ENCODE data around the gene NCOA3.
A peak's percentile ranks its signal among the peaks of the same experiment; 100 is the strongest.

NCOA3 gene

DNA sequence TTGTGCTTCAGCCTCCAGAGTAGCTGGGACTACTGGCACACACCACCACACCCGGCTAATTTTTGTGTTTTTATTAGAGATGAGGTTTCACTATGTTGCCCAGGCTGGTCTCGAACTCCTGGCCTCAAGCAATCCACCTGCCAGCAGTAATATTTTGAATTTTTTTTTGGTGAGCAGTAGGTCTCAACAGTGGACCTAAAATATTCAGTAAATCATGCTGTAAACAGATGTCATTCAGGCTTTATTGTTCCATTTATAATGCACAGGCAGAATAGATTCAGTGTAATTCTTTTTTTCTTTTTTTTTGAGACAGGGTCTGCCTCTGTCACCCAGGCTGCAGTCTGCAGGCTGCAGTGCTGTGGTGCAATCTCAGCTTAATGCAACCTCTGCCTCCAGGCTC lies 69.7 kb downstream of the NCOA3 start:
- Histone ChIP-seq H3K79me2 (ENCODE audit: insufficient read depth, low read length) (peaks cover 99% of the 10 kb centered on the region), H3F3A (ENCODE audit: insufficient read depth, low read length) (no peaks in the 10 kb centered on the region; the same call in 1 of the 2 replicates), H3K27ac (ENCODE audit: low read depth, low read length, poor library complexity, severe bottlenecking) (peak overlapping the region; percentile 80), H3K9me2 (ENCODE audit: low read depth, low read length) (no peaks in the 10 kb centered on the region), H3K9me3 (ENCODE audit: low read length) (no peaks in the 10 kb centered on the region), H2AFZ (ENCODE audit: low read length) (no peak overlapping the region), H4K20me1 (ENCODE audit: insufficient read depth, low read length) (no peaks in the 10 kb centered on the region), H3K9ac (ENCODE audit: low read length) (no peak overlapping the region), H3K36me3 (ENCODE audit: insufficient read depth, low read length) (peaks cover 68% of the 10 kb centered on the region), H3K27me3 (ENCODE audit: insufficient read depth, low read length) (no peaks in the 10 kb centered on the region), H3K4me3 (ENCODE audit: low read depth, low read length, poor library complexity, severe bottlenecking) (no peak overlapping the region), H3K4me1 (ENCODE audit: insufficient read depth, low read length, severe bottlenecking) (peaks cover 76% of the 10 kb centered on the region), H3K4me2 (ENCODE audit: low read length) (peak overlapping the region; percentile 49; the same call in 1 of the 2 replicates)
- TF ChIP-seq, protein P1, sequence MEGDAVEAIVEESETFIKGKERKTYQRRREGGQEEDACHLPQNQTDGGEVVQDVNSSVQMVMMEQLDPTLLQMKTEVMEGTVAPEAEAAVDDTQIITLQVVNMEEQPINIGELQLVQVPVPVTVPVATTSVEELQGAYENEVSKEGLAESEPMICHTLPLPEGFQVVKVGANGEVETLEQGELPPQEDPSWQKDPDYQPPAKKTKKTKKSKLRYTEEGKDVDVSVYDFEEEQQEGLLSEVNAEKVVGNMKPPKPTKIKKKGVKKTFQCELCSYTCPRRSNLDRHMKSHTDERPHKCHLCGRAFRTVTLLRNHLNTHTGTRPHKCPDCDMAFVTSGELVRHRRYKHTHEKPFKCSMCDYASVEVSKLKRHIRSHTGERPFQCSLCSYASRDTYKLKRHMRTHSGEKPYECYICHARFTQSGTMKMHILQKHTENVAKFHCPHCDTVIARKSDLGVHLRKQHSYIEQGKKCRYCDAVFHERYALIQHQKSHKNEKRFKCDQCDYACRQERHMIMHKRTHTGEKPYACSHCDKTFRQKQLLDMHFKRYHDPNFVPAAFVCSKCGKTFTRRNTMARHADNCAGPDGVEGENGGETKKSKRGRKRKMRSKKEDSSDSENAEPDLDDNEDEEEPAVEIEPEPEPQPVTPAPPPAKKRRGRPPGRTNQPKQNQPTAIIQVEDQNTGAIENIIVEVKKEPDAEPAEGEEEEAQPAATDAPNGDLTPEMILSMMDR (IDR thresholded peaks at IDR 0.05; ENCODE audit: low read length): no peak
- no peak for TF ChIP-seq EZH2 (IDR thresholded peaks at IDR 0.05; ENCODE audit: borderline replicate concordance, low read length)

DNA sequence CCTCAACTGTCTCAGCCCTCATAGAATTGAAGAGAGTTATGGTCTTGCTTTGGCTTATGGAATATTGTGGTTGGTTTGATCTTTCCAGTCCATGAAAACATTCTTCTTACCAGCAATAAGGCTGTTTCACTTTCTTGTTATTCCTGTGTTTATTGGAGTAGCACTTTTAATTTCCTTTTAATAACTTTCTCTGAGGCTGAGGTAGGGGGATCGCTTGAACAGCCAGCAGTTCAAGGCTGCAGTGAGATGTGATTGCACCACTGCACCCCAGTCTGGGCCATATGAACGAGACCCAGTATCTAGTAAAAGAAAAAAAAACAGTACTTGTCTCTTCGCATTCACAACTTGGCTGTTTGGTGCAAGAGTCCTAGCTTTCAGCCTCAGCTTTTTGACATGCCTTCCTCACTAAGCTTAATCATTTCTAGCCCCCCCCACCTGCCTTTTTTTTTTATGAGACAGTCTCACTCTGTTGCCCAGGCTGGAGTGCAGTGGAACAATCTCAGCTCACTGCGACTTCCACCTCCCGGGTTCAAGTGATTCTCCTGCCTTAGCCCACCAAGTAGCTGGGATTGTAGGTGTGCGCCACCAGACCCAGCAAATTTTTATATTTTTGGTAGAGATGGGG lies 70.5 kb downstream of the NCOA3 start:
- H3K9me2 ChIP-seq (ENCODE audit: low read depth, low read length): no peaks in the 10 kb centered on the region

DNA sequence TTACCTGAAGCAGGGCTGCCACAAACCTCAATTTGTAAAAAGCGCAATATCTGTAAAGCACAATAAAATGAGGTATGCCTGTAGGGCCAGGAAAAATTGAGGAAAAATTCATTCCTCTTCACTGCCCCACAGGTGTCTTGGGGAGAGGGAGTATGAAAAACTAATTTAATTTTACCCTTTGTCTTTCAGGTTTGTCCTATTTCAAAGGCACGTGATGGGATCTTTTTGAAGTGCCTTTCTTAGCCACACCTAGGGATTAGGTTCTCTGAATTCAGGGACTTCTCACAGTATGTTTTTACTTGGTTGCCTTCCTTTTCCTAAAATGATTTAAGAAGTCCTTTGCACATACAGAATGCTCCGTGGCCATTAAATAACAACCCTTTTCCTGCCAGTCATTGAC lies 71.9 kb downstream of the NCOA3 start:
- Histone ChIP-seq H3K4me3 (ENCODE audit: low read depth, low read length, poor library complexity, severe bottlenecking) (peak overlapping the region; percentile 1), H2AFZ (ENCODE audit: low read length) (no peak overlapping the region), H3K27ac (ENCODE audit: low read depth, low read length, poor library complexity, severe bottlenecking) (peak overlapping the region; percentile 80), H3F3A (ENCODE audit: insufficient read depth, low read length) (no peaks in the 10 kb centered on the region; the same call in 1 of the 2 replicates), H3K4me2 (ENCODE audit: low read length) (peak overlapping the region; percentile 49), H3K4me1 (ENCODE audit: insufficient read depth, low read length, severe bottlenecking) (peaks cover 83% of the 10 kb centered on the region), H3K9ac (ENCODE audit: low read length) (peak overlapping the region; percentile 14; the same call in 1 of the 2 replicates), H3K9me2 (ENCODE audit: low read depth, low read length) (no peaks in the 10 kb centered on the region), H3K9me3 (ENCODE audit: low read length) (no peaks in the 10 kb centered on the region), H3K27me3 (ENCODE audit: insufficient read depth, low read length) (no peaks in the 10 kb centered on the region), H4K20me1 (ENCODE audit: insufficient read depth, low read length) (no peaks in the 10 kb centered on the region), H3K79me2 (ENCODE audit: insufficient read depth, low read length) (peaks cover 97% of the 10 kb centered on the region), H3K36me3 (ENCODE audit: insufficient read depth, low read length) (peaks cover 60% of the 10 kb centered on the region)
- TF ChIP-seq, protein P1 (IDR thresholded peaks at IDR 0.05; ENCODE audit: low read length): no peak
- no peak for TF ChIP-seq EZH2 (IDR thresholded peaks at IDR 0.05; ENCODE audit: borderline replicate concordance, low read length)

More for the DNA sequence above, 70.5 kb downstream of the NCOA3 start:
- no peaks in the 10 kb centered on the region for H3K9me3 ChIP-seq (ENCODE audit: low read length)
- no peaks in the 10 kb centered on the region for H4K20me1 ChIP-seq (ENCODE audit: insufficient read depth, low read length)
- H3K9ac ChIP-seq (ENCODE audit: low read length): no peak overlapping the region; the same call in 1 of the 2 replicates
- peaks cover 80% of the 10 kb centered on the region for H3K4me1 ChIP-seq (ENCODE audit: insufficient read depth, low read length, severe bottlenecking)
- peaks cover 99% of the 10 kb centered on the region for H3K79me2 ChIP-seq (ENCODE audit: insufficient read depth, low read length)
- no peak overlapping the region for H3K4me3 ChIP-seq (ENCODE audit: low read depth, low read length, poor library complexity, severe bottlenecking)
- H3K27me3 ChIP-seq (ENCODE audit: insufficient read depth, low read length): no peaks in the 10 kb centered on the region
- peaks cover 66% of the 10 kb centered on the region for H3K36me3 ChIP-seq (ENCODE audit: insufficient read depth, low read length)
- TF ChIP-seq EZH2 (IDR thresholded peaks at IDR 0.05; ENCODE audit: borderline replicate concordance, low read length): no peak
- TF ChIP-seq, protein P1 (IDR thresholded peaks at IDR 0.05; ENCODE audit: low read length): no peak
- peak overlapping the region; percentile 80 for H3K27ac ChIP-seq (ENCODE audit: low read depth, low read length, poor library complexity, severe bottlenecking)
- H3F3A ChIP-seq (ENCODE audit: insufficient read depth, low read length): no peaks in the 10 kb centered on the region; the same call in 1 of the 2 replicates
- H2AFZ ChIP-seq (ENCODE audit: low read length): no peak overlapping the region
- H3K4me2 ChIP-seq (ENCODE audit: low read length): peak overlapping the region; percentile 49; the same call in 1 of the 2 replicates

Data from OCI-LY1 (cell line).